Activated T-helper 1 cell treated with anti-CD3 and anti-CD28 coated beads, Interleukin-2, amount 50 U/mL, for 16 hours (primary cell): ENCODE data around the gene ANKMY1.

Experiments
- DNase-seq, 2 donors: peaks; one replicate each; pipeline ENCODE4 v3.0.0-alpha.2; 2020; ENCODE audit warnings: low read depth in 1 of 2, low spot score in 1 of 2

ANKMY1 gene

GRCh38 chr2:240595381-240596079 is 37.7 kb upstream of the ANKMY1 start:
- no peak for DNase-seq

- DNase-seq: no peak
These were observed 37.0 kb upstream of the ANKMY1 start for GRCh38 chr2:240594511-240595380.

GRCh38 chr2:240593703-240594451 is 36.1 kb upstream of the ANKMY1 start:
- DNase-seq: no peak

- no peak for DNase-seq
These were observed 35.4 kb upstream of the ANKMY1 start for GRCh38 chr2:240593026-240593702.

- no peak for DNase-seq
These were observed 34.0 kb upstream of the ANKMY1 start for GRCh38 chr2:240591784-240592183.

GRCh38 chr2:240591226-240591625 is 33.4 kb upstream of the ANKMY1 start:
- DNase-seq: no peak

GRCh38 chr2:240590681-240591111 is 32.9 kb upstream of the ANKMY1 start:
- no peak for DNase-seq

- no peak for DNase-seq
These were observed 32.2 kb upstream of the ANKMY1 start for GRCh38 chr2:240589850-240590525.

GRCh38 chr2:240589375-240589774 is 31.6 kb upstream of the ANKMY1 start:
- DNase-seq: no peak

- no peak for DNase-seq
These were observed 30.9 kb upstream of the ANKMY1 start for GRCh38 chr2:240588669-240589068.

GRCh38 chr2:240588006-240588655 is 30.3 kb upstream of the ANKMY1 start:
- no peak for DNase-seq

- DNase-seq: peak in 1 of 2 donors; percentile 37
These were observed 29.4 kb upstream of the ANKMY1 start for GRCh38 chr2:240586919-240587800.

GRCh38 chr2:240586198-240586918 is 28.6 kb upstream of the ANKMY1 start, which contains the start of gene CAPN10:
Gene CAPN10, plus strand, starts transcription at chr2:240586734. Its CDS starts 178 bp downstream, at chr2:240586912.
- DNase-seq: peak; percentile 93 to 95

- no peak for DNase-seq
These were observed 28.0 kb upstream of the ANKMY1 start for GRCh38 chr2:240585681-240586197.

GRCh38 chr2:240585101-240585500 is 27.3 kb upstream of the ANKMY1 start:
- no peak for DNase-seq

GRCh38 chr2:240584486-240585031 is 26.8 kb upstream of the ANKMY1 start:
- DNase-seq: no peak

- DNase-seq: no peak
These were observed 26.0 kb upstream of the ANKMY1 start for GRCh38 chr2:240583774-240584173.

- DNase-seq: no peak
These were observed 25.0 kb upstream of the ANKMY1 start for GRCh38 chr2:240582781-240583180.
